SK-N-SH treated with all-trans-retinoic acid at 6 μM for 48 hours (cell line): ENCODE data around the gene NSD1.

Experiments used
- ATAC-seq: fragments of 200-7000 bp; cut with Tn5 transposase; 3 replicates; pipeline ENCODE4 v1.9.1; 2020; ENCODE audit warnings: mild to moderate bottlenecking, moderate library complexity
- ARNTL ChIP-seq: fragments of 450-650 bp; formaldehyde crosslinking; IDR thresholded peaks from 2 replicates; pipeline ENCODE4 v1.5.0; 2020; ENCODE audit warnings: low read depth, mild to moderate bottlenecking, moderate library complexity, borderline replicate concordance
- BACH2 ChIP-seq: fragments of 250-450 bp; sonication (Bioruptor Pico); IDR thresholded peaks from 2 replicates; pipeline ENCODE4 v1.9.0; 2021; ENCODE audit warnings: mild to moderate bottlenecking, borderline replicate concordance
- CSDC2 ChIP-seq: fragments of 250-450 bp; sonication (Bioruptor Pico); IDR thresholded peaks from 2 replicates; pipeline ENCODE4 v1.5.0; 2020; ENCODE audit warnings: mild to moderate bottlenecking, moderate library complexity
- ESRRG ChIP-seq: fragments of 250-450 bp; sonication (Bioruptor Pico); IDR thresholded peaks from 2 replicates; pipeline ENCODE4 v1.6.1; 2021; ENCODE audit warnings: mild to moderate bottlenecking
- GLIS3 ChIP-seq: fragments of 250-450 bp; sonication (Bioruptor Pico); IDR thresholded peaks from 2 replicates; pipeline ENCODE4 v1.5.0; 2020; ENCODE audit warnings: mild to moderate bottlenecking, moderate library complexity
- ISL1 ChIP-seq: fragments of 250-450 bp; sonication (Bioruptor Pico); IDR thresholded peaks from 2 replicates; pipeline ENCODE4 v2.1.2; 2022; ENCODE audit warnings: mild to moderate bottlenecking, moderate library complexity
- OSR1 ChIP-seq: fragments of 250-450 bp; sonication (Bioruptor Pico); IDR thresholded peaks from 2 replicates; pipeline ENCODE4 v1.8.0; 2022; ENCODE audit warnings: moderate library complexity, mild to moderate bottlenecking, inconsistent platforms
- PPARA ChIP-seq: fragments of 250-450 bp; sonication (Bioruptor Pico); IDR thresholded peaks from 2 replicates; pipeline ENCODE4 v1.5.0; 2020; ENCODE audit warnings: mild to moderate bottlenecking, borderline replicate concordance
- RARB ChIP-seq: fragments of 250-450 bp; sonication (Bioruptor Pico); IDR thresholded peaks from 2 replicates; pipeline ENCODE4 v1.8.0; 2021; ENCODE audit warnings: mild to moderate bottlenecking, moderate library complexity
- SNAI2 ChIP-seq: fragments of 250-450 bp; sonication (Bioruptor Pico); IDR thresholded peaks from 2 replicates; pipeline ENCODE4 v1.5.0; 2020; ENCODE audit warnings: mild to moderate bottlenecking, moderate library complexity
- TCF4 ChIP-seq: fragments of 250-450 bp; sonication (Bioruptor Pico); IDR thresholded peaks from 2 replicates; pipeline ENCODE4 v1.8.0; 2021; ENCODE audit warnings: mild to moderate bottlenecking, moderate library complexity, borderline replicate concordance
- TOX ChIP-seq: fragments of 250-450 bp; sonication (Bioruptor Pico); IDR thresholded peaks from 2 replicates; pipeline ENCODE4 v1.8.0; 2021; ENCODE audit warnings: mild to moderate bottlenecking, moderate library complexity, borderline replicate concordance
- ZC3H10 ChIP-seq: fragments of 250-450 bp; sonication (Bioruptor Pico); IDR thresholded peaks from 2 replicates; pipeline ENCODE4 v1.5.1; 2021; ENCODE audit warnings: mild to moderate bottlenecking, moderate library complexity
- ZFP3 ChIP-seq: fragments of 250-450 bp; sonication (Bioruptor Pico); IDR thresholded peaks from 2 replicates; pipeline ENCODE4 v1.5.0; 2020; ENCODE audit warnings: mild to moderate bottlenecking, moderate library complexity
- ZFP30 ChIP-seq: fragments of 450-650 bp; formaldehyde crosslinking; IDR thresholded peaks from 2 replicates; pipeline ENCODE4 v1.5.0; 2022; ENCODE audit warnings: mild to moderate bottlenecking, moderate library complexity
- ZNF565 ChIP-seq: fragments of 450-650 bp; formaldehyde crosslinking; conservative IDR thresholded peaks from 2 replicates; pipeline ENCODE4 v1.5.0; 2020; ENCODE audit warnings: low read depth, mild to moderate bottlenecking, moderate library complexity
- ZNF8 ChIP-seq: fragments of 450-650 bp; formaldehyde crosslinking; IDR thresholded peaks from 2 replicates; pipeline ENCODE4 v1.5.0; 2020; ENCODE audit warnings: mild to moderate bottlenecking, moderate library complexity
- TF ChIP-seq, protein P1 (sequence below): fragments of 250-450 bp; sonication (Bioruptor Pico); IDR thresholded peaks from 2 replicates; pipeline ENCODE4 v1.5.1; 2020; ENCODE audit warnings: low read depth, mild to moderate bottlenecking, moderate library complexity
- TF ChIP-seq, protein P2 (sequence below): fragments of 250-450 bp; sonication (Bioruptor Pico); IDR thresholded peaks from 2 replicates; pipeline ENCODE4 v1.8.0; 2021; ENCODE audit warnings: low read depth, mild to moderate bottlenecking, moderate library complexity, borderline replicate concordance
- TF ChIP-seq, protein P3 (sequence below): fragments of 250-450 bp; sonication (Bioruptor Pico); IDR thresholded peaks from 2 replicates; pipeline ENCODE4 v1.5.0; 2020; ENCODE audit warnings: mild to moderate bottlenecking, moderate library complexity
- TF ChIP-seq, protein P4 (sequence below): fragments of 250-450 bp; sonication (Bioruptor Pico); IDR thresholded peaks from 2 replicates; pipeline ENCODE4 v1.5.1; 2021; ENCODE audit warnings: mild to moderate bottlenecking, moderate library complexity

Gene NSD1

DNA sequence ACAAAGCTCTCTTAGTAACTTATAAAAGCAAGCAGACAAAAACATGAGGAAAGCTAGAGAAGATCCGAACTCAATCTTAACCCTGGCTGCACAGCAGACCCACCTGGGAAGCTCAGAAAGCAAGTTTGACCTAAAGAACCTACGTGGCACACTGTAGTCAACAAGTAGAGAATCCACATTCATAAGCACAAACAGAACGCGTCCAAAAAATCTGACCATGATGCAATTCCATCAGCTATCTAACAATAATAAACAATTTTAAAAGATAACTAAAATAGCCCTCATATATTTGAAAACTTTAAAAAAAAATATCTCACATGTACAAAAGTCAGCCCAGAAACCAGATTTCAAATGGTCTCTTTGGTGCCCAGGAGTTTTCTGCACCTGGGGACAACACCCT, 213.2 kb downstream of the NSD1 start:
- TF ChIP-seq ZNF8 (CRISPR knock-in tag): no peak
- TF ChIP-seq SNAI2: no peak
- TF ChIP-seq RARB (CRISPR knock-in tag): no peak
- no peak for TF ChIP-seq BACH2 (CRISPR knock-in tag)
- TF ChIP-seq CSDC2: no peak
- TF ChIP-seq, protein P1, sequence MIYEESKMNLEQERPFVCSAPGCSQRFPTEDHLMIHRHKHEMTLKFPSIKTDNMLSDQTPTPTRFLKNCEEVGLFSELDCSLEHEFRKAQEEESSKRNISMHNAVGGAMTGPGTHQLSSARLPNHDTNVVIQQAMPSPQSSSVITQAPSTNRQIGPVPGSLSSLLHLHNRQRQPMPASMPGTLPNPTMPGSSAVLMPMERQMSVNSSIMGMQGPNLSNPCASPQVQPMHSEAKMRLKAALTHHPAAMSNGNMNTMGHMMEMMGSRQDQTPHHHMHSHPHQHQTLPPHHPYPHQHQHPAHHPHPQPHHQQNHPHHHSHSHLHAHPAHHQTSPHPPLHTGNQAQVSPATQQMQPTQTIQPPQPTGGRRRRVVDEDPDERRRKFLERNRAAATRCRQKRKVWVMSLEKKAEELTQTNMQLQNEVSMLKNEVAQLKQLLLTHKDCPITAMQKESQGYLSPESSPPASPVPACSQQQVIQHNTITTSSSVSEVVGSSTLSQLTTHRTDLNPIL (CRISPR knock-in tag): no peak
- TF ChIP-seq, protein P2, sequence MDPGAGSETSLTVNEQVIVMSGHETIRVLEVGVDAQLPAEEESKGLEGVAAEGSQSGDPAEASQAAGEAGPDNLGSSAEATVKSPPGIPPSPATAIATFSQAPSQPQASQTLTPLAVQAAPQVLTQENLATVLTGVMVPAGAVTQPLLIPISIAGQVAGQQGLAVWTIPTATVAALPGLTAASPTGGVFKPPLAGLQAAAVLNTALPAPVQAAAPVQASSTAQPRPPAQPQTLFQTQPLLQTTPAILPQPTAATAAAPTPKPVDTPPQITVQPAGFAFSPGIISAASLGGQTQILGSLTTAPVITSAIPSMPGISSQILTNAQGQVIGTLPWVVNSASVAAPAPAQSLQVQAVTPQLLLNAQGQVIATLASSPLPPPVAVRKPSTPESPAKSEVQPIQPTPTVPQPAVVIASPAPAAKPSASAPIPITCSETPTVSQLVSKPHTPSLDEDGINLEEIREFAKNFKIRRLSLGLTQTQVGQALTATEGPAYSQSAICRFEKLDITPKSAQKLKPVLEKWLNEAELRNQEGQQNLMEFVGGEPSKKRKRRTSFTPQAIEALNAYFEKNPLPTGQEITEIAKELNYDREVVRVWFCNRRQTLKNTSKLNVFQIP: no peak
- TF ChIP-seq ZNF565: no peak
- TF ChIP-seq, protein P3, sequence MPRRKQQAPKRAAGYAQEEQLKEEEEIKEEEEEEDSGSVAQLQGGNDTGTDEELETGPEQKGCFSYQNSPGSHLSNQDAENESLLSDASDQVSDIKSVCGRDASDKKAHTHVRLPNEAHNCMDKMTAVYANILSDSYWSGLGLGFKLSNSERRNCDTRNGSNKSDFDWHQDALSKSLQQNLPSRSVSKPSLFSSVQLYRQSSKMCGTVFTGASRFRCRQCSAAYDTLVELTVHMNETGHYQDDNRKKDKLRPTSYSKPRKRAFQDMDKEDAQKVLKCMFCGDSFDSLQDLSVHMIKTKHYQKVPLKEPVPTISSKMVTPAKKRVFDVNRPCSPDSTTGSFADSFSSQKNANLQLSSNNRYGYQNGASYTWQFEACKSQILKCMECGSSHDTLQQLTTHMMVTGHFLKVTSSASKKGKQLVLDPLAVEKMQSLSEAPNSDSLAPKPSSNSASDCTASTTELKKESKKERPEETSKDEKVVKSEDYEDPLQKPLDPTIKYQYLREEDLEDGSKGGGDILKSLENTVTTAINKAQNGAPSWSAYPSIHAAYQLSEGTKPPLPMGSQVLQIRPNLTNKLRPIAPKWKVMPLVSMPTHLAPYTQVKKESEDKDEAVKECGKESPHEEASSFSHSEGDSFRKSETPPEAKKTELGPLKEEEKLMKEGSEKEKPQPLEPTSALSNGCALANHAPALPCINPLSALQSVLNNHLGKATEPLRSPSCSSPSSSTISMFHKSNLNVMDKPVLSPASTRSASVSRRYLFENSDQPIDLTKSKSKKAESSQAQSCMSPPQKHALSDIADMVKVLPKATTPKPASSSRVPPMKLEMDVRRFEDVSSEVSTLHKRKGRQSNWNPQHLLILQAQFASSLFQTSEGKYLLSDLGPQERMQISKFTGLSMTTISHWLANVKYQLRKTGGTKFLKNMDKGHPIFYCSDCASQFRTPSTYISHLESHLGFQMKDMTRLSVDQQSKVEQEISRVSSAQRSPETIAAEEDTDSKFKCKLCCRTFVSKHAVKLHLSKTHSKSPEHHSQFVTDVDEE (CRISPR knock-in tag): no peak
- no peak for TF ChIP-seq PPARA (CRISPR knock-in tag)
- no peak for TF ChIP-seq TCF4
- TF ChIP-seq OSR1 (CRISPR knock-in tag): no peak
- TF ChIP-seq GLIS3 (CRISPR knock-in tag): no peak
- no peak for TF ChIP-seq ZFP3 (CRISPR knock-in tag)
- no peak for ATAC-seq

DNA sequence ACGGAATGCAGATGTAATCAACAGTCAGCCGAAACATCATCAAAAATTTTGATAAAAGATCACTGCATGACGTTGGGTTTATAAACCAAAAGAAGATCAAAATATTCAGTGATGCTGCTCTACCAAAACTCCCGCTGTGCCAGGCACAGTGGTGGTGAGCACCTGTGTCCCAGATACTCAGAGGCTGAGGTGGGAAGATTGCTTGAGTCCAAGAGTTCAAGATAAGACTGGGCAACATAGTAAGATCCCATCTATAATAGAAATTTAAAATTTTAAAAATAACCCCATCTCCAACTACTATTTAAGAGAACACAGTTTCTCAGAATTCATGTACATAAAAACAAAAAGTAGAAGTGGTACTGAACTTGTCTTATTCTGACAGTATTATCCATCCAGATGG, 214.1 kb downstream of the NSD1 start:
- no peak for ATAC-seq
- TF ChIP-seq, protein P2: no peak
- no peak for TF ChIP-seq CSDC2
- no peak for TF ChIP-seq PPARA (CRISPR knock-in tag)
- TF ChIP-seq, protein P4, sequence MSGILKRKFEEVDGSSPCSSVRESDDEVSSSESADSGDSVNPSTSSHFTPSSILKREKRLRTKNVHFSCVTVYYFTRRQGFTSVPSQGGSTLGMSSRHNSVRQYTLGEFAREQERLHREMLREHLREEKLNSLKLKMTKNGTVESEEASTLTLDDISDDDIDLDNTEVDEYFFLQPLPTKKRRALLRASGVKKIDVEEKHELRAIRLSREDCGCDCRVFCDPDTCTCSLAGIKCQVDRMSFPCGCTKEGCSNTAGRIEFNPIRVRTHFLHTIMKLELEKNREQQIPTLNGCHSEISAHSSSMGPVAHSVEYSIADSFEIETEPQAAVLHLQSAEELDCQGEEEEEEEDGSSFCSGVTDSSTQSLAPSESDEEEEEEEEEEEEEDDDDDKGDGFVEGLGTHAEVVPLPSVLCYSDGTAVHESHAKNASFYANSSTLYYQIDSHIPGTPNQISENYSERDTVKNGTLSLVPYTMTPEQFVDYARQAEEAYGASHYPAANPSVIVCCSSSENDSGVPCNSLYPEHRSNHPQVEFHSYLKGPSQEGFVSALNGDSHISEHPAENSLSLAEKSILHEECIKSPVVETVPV: no peak
- no peak for TF ChIP-seq ESRRG (CRISPR knock-in tag)
- no peak for TF ChIP-seq RARB (CRISPR knock-in tag)
- no peak for TF ChIP-seq ISL1 (CRISPR knock-in tag)
- no peak for TF ChIP-seq ZNF565

DNA sequence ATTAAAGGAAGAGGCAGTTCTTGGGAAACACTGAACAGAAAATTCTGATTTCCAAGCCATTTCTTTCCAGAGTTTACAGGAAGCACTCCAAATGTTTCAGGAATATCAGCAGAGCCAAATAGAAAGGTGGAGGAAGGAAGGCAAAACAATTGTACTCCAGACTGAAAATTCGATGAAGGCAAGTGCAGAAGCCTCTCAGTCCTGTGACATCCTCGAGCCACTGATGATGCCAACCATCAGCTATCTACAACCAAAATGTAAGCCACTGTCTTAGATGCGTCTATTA, 215.7 kb downstream of the NSD1 start:
- TF ChIP-seq PPARA (CRISPR knock-in tag) (no peak), TCF4 (no peak), ZFP30 (CRISPR knock-in tag) (no peak), RARB (CRISPR knock-in tag) (no peak), ARNTL (no peak), BACH2 (CRISPR knock-in tag) (no peak), TOX (no peak), ESRRG (CRISPR knock-in tag) (no peak), ZFP3 (CRISPR knock-in tag) (no peak), ZC3H10 (CRISPR knock-in tag) (no peak), SNAI2 (no peak)
- TF ChIP-seq, protein P2: no peak
- TF ChIP-seq, protein P4: no peak
- TF ChIP-seq, protein P1 (CRISPR knock-in tag): no peak
- no peak for ATAC-seq
